ENCODE data around the gene CPLX1.

The CPLX1 gene

GRCh38 chr4:859496-859895, 33.6 kb upstream of the CPLX1 start:
- Histone ChIP-seq H3K36me3 (peaks cover 69 to 92% (median 86%) of the 10 kb centered on the region in 3 donors), H3K27me3 (no peaks in the 10 kb centered on the region), H3K27ac (no peak overlapping the region), H3K4me3 (no peak overlapping the region), H3K4me1 (no peaks in the 10 kb centered on the region), H3K9me3 (no peaks in the 10 kb centered on the region)
- DNase-seq, result no peak
- TF ChIP-seq, protein P1, sequence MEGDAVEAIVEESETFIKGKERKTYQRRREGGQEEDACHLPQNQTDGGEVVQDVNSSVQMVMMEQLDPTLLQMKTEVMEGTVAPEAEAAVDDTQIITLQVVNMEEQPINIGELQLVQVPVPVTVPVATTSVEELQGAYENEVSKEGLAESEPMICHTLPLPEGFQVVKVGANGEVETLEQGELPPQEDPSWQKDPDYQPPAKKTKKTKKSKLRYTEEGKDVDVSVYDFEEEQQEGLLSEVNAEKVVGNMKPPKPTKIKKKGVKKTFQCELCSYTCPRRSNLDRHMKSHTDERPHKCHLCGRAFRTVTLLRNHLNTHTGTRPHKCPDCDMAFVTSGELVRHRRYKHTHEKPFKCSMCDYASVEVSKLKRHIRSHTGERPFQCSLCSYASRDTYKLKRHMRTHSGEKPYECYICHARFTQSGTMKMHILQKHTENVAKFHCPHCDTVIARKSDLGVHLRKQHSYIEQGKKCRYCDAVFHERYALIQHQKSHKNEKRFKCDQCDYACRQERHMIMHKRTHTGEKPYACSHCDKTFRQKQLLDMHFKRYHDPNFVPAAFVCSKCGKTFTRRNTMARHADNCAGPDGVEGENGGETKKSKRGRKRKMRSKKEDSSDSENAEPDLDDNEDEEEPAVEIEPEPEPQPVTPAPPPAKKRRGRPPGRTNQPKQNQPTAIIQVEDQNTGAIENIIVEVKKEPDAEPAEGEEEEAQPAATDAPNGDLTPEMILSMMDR (IDR thresholded peaks at IDR 0.05), result no peak
- intact Hi-C loops (cut with DNase I; ENCODE audit: low total_unique reads), result no loop called here

- no peak overlapping the region for H3K4me3 ChIP-seq
- H3K27me3 ChIP-seq, result no peaks in the 10 kb centered on the region
- intact Hi-C loops (cut with DNase I; ENCODE audit: low total_unique reads), result no loop called here
- no peak overlapping the region for H3K27ac ChIP-seq
- no peaks in the 10 kb centered on the region for H3K4me1 ChIP-seq
- TF ChIP-seq, protein P1 (IDR thresholded peaks at IDR 0.05), result no peak
- H3K9me3 ChIP-seq, result no peaks in the 10 kb centered on the region
- no peak for DNase-seq
- peaks cover 64 to 91% (median 85%) of the 10 kb centered on the region in 3 donors for H3K36me3 ChIP-seq
These were observed 33.0 kb upstream of the CPLX1 start for GRCh38 chr4:858831-859451.

DNA sequence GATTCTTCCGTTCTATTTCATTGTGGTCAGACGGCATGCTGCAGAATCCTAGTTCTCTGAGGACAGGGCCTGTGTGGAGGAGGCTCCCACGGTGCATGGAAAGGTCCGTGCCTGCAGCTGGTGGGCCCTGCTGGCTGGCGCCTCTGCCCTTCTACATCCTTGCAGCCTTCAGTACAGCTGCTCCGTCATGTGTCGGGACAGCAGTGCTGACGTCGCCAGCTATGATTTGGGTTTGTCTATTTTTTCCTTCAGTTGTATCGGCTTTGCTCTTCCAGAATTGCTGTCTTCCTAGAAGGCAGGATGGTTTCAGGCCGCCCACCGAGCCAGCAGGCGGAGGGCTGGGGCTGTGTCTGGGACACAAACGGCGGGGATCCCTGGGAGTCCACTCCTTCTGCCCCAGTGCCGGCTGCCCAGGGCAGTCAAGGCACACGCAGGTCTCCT, 32.1 kb upstream of the CPLX1 start:
- no peak for DNase-seq
- no peaks in the 10 kb centered on the region for H3K4me1 ChIP-seq
- TF ChIP-seq, protein P1 (IDR thresholded peaks at IDR 0.05), result no peak
- H3K4me3 ChIP-seq, result no peak overlapping the region
- no peaks in the 10 kb centered on the region for H3K9me3 ChIP-seq
- peaks cover 55 to 86% (median 85%) of the 10 kb centered on the region in 3 donors for H3K36me3 ChIP-seq
- intact Hi-C loops (cut with DNase I; ENCODE audit: low total_unique reads), result no loop called here
- H3K27ac ChIP-seq, result no peak overlapping the region
- H3K27me3 ChIP-seq, result no peaks in the 10 kb centered on the region

DNA sequence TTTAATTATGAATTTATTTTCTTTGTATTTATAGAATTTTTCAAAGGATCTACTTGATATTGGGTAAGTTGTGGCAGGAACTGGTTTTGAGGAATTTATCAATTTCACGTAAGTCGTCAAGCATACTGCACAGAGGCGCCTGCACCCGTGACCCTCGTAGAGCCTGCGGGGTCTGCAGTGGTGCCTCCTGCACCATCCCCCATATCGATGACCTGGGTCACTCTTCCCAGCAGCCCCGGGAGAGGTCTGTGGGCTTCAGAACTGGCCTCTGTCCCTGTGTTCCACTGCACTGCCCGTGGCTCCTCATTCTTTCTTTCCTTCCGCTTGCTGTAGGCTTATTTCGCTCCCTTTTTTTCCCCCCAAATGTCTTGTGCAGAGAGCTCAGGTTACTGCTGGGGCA, 31.5 kb upstream of the CPLX1 start:
- H3K36me3 ChIP-seq, result peaks cover 49 to 85% (median 82%) of the 10 kb centered on the region in 3 donors
- H3K27me3 ChIP-seq, result no peaks in the 10 kb centered on the region
- no peak overlapping the region for H3K4me3 ChIP-seq
- H3K4me1 ChIP-seq, result no peaks in the 10 kb centered on the region
- intact Hi-C loops (cut with DNase I; ENCODE audit: low total_unique reads), result no loop called here
- no peaks in the 10 kb centered on the region for H3K9me3 ChIP-seq
- TF ChIP-seq, protein P1 (IDR thresholded peaks at IDR 0.05), result no peak
- no peak for DNase-seq
- H3K27ac ChIP-seq, result no peak overlapping the region

- no peak for DNase-seq
- Histone ChIP-seq H3K27ac (no peak overlapping the region), H3K36me3 (peaks cover 46 to 85% (median 80%) of the 10 kb centered on the region in 3 donors), H3K27me3 (no peaks in the 10 kb centered on the region), H3K4me1 (no peaks in the 10 kb centered on the region), H3K4me3 (no peak overlapping the region), H3K9me3 (no peaks in the 10 kb centered on the region)
- intact Hi-C loops (cut with DNase I; ENCODE audit: low total_unique reads), result no loop called here
- TF ChIP-seq, protein P1 (IDR thresholded peaks at IDR 0.05), result no peak
These were observed 30.4 kb upstream of the CPLX1 start for GRCh38 chr4:856225-856901.
